Activated T-cell treated with anti-CD3 and anti-CD28 coated beads for 4 hours (primary cell): ENCODE measurements around the gene CABP2.

ENCODE experiments used
- DNase-seq: peaks from one replicate; pipeline ENCODE4 v3.0.0-alpha.2; 2020

CABP2 gene

DNA sequence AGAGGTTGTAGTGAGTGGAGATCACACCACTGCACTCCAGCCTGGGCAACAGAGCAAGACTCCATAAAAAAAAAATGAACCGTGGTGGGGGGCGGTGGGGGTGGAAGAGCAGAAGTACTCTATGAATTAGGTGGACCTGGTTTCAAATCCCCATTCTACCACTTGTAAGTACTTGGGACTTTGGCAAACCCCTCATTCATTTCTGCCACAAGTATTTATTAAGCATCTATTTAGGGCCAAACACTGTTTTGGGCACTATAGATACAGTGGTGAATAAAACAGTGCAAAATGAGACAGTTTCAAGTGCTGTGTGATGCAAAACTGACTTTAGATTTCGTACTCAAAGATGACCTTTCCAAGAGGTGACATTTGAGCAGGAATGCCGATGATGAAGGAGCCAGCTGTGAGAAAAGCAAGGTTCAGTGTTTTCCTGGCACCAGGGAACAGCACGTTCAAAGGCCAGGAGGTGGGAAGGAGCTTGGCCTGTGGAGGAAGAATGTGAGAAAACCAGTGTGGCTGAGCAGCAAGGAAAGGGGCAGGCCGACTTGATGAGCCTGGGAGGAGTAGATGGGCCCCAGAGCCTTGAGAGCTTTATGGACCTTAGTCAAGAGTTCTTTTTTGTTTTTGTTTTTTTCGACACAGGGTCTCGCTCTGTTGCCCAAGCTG is 52.8 kb downstream of the CABP2 start:
- DNase-seq = no peak

DNA sequence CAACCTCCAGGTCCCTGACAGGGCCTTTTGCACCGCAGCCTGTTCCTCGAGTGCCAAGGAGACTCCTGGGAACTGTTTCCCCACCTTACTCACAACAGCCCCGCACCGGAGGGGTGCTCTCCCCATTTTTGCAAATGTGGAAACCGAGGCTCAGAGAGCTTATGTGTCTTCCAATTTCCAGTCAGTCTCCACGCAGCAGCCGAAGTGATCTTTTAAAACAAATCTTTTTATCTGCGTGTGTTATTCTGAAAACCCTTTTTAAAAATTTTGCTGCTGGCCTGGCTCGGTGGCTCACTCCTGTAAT is 53.8 kb downstream of the CABP2 start:
- no peak for DNase-seq
